ENCODE measurements around the gene IPCEF1.

DNA sequence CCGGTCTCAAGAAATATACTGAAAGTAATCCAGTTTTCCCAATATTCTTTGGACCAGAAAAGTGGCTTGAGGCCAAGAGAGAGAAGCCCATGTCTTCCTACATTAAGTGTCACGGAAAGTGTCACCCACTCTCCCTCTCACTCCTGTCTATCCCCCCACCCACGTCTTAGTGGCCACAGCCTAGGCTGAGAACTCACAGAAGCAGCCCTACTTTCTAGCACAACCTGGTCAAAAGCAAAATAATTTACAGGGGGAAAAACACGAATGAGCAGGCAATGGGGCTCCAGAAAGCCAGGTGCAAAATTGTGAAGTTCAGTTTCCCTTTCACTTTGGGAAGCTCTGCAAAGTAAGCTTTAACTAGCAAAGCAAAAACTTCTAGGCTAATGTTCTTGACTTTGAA, 199.5 kb downstream of the IPCEF1 start:
- no peak for TF ChIP-seq RFX5 (IDR thresholded peaks at IDR 0.05)
- TF ChIP-seq, protein P1, sequence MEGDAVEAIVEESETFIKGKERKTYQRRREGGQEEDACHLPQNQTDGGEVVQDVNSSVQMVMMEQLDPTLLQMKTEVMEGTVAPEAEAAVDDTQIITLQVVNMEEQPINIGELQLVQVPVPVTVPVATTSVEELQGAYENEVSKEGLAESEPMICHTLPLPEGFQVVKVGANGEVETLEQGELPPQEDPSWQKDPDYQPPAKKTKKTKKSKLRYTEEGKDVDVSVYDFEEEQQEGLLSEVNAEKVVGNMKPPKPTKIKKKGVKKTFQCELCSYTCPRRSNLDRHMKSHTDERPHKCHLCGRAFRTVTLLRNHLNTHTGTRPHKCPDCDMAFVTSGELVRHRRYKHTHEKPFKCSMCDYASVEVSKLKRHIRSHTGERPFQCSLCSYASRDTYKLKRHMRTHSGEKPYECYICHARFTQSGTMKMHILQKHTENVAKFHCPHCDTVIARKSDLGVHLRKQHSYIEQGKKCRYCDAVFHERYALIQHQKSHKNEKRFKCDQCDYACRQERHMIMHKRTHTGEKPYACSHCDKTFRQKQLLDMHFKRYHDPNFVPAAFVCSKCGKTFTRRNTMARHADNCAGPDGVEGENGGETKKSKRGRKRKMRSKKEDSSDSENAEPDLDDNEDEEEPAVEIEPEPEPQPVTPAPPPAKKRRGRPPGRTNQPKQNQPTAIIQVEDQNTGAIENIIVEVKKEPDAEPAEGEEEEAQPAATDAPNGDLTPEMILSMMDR (IDR thresholded peaks at IDR 0.05), result no peak
- TF ChIP-seq ELK1 (IDR thresholded peaks at IDR 0.05; ENCODE audit: low read depth, low read length), result no peak
- TF ChIP-seq, protein P2, sequence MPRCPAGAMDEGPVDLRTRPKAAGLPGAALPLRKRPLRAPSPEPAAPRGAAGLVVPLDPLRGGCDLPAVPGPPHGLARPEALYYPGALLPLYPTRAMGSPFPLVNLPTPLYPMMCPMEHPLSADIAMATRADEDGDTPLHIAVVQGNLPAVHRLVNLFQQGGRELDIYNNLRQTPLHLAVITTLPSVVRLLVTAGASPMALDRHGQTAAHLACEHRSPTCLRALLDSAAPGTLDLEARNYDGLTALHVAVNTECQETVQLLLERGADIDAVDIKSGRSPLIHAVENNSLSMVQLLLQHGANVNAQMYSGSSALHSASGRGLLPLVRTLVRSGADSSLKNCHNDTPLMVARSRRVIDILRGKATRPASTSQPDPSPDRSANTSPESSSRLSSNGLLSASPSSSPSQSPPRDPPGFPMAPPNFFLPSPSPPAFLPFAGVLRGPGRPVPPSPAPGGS (IDR thresholded peaks at IDR 0.05), result no peak
- TF ChIP-seq KDM1A (IDR thresholded peaks at IDR 0.05; ENCODE audit: low read depth), result no peak
- TF ChIP-seq, protein P3, sequence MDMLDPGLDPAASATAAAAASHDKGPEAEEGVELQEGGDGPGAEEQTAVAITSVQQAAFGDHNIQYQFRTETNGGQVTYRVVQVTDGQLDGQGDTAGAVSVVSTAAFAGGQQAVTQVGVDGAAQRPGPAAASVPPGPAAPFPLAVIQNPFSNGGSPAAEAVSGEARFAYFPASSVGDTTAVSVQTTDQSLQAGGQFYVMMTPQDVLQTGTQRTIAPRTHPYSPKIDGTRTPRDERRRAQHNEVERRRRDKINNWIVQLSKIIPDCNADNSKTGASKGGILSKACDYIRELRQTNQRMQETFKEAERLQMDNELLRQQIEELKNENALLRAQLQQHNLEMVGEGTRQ (IDR thresholded peaks at IDR 0.05), result no peak
- no peak for TF ChIP-seq EHMT2 (IDR thresholded peaks at IDR 0.05; ENCODE audit: low read depth)
- no peak for TF ChIP-seq ESRRA (IDR thresholded peaks at IDR 0.05; ENCODE audit: borderline replicate concordance, low read length)
